SU-DHL-6 (cell line): ENCODE data around the gene FHAD1.

Experiments
- EZH2phosphoT487 ChIP-seq: fragments of 200-600 bp; sonication (generic), shearing (Covaris generic); conservative IDR thresholded peaks from 2 replicates; pipeline ENCODE4 v1.6.1; 2018; ENCODE audit warnings: mild to moderate bottlenecking, antibody characterized with exemption, low read length, moderate library complexity, mixed read lengths
- TF ChIP-seq, protein P1 (sequence below): fragments of 200-600 bp; sonication (generic); IDR thresholded peaks from one replicate; pipeline ENCODE4 v1.5.1; 2017; ENCODE audit warnings: antibody characterized with exemption, mild to moderate bottlenecking, low read length, moderate library complexity; ENCODE audit not compliant: insufficient read depth, poor library complexity, severe bottlenecking

DNA sequence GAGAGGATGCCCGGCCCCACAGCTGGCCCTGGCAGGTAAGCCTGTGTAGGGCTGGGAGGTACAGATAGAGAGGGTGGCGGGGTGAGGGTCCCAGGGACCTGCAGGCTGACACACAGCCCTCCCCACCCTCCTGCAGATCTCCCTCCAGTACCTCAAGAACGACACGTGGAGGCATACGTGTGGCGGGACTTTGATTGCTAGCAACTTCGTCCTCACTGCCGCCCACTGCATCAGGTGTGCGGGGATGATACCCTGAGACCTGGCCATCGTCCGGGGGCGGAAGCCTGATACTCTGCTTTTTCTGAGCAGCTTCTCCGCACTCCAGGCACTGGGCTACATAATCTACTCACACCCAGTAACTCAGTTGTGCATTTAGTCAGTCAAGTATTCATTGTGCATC is 193.3 kb downstream of the FHAD1 start:
- TF ChIP-seq, protein P1, sequence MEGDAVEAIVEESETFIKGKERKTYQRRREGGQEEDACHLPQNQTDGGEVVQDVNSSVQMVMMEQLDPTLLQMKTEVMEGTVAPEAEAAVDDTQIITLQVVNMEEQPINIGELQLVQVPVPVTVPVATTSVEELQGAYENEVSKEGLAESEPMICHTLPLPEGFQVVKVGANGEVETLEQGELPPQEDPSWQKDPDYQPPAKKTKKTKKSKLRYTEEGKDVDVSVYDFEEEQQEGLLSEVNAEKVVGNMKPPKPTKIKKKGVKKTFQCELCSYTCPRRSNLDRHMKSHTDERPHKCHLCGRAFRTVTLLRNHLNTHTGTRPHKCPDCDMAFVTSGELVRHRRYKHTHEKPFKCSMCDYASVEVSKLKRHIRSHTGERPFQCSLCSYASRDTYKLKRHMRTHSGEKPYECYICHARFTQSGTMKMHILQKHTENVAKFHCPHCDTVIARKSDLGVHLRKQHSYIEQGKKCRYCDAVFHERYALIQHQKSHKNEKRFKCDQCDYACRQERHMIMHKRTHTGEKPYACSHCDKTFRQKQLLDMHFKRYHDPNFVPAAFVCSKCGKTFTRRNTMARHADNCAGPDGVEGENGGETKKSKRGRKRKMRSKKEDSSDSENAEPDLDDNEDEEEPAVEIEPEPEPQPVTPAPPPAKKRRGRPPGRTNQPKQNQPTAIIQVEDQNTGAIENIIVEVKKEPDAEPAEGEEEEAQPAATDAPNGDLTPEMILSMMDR: no peak
- no peak for TF ChIP-seq EZH2phosphoT487
